ENCODE results near the gene HMGCS1. TPM values are rescaled to one million over a fixed set of nuclear protein-coding genes. Genes with fewer than 3 reads are reported as not detected.

HMGCS1 gene
- total RNA-seq, result 30.9 and 31.2 TPM in 2 replicates

DNA sequence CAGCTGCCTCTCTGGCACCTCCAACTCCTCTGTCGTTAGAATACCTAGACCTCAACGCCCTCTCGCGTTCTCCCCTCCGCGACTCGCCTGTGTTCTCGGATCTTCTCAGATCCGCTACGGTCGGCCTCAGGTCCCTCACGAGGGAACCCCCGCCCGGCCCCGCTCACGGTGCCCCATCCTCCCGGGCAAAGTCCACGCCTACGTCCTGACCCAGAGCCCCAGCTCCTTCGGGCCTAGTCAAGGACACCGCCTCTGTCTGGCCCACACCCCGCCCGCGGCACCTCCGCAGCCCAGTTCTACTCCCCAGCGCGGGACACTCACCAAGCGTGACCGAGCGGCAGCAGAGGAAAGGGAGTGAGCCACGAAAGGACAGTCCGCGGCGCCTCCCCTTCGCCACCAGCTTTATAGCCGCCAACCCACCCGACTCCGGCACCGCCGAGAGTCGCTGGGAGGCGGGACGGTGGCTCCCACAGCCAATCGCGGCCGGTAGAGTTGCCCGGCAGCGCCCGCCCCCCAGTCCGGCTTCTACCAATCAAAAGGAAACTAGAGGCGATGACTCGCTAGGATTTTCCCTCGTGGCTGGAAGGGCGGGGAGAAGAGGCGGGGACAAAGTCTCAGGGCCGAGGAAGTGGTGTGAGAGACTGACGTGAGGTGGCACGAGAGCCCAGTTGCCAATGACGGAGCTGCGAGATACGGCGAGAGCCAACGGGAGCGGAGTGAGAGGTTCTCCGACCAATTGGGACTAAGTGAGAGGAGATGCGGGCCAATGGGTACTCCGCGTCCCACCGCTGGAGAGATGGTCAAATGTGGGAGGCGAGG, at the start of gene HMGCS1:
TSS of gene HMGCS1 (minus strand) at position 378 of the 819 bp plus-strand sequence. CDS start 14,447 bp downstream, outside the sequence.

Other genes starting within 250 kb of the HMGCS1 start
- 23.1 and 31.5 TPM in 2 replicates for gene ZNF131, start 192.5 kb downstream of the HMGCS1 start, total RNA-seq
- under 0.01 and 0.09 TPM in 2 replicates for gene NIM1K, start 121.2 kb downstream of the HMGCS1 start, total RNA-seq
- gene CCL28, start 99.0 kb upstream of the HMGCS1 start, total RNA-seq, result 1.3 and 2.4 TPM in 2 replicates
- 6.2 and 10.2 TPM in 2 replicates for gene TMEM267, start 170.5 kb upstream of the HMGCS1 start, total RNA-seq
- 1.3 and 1.5 TPM in 2 replicates for gene C5orf34, start 201.7 kb upstream of the HMGCS1 start, total RNA-seq
- 79.9 and 93.7 TPM in 2 replicates for gene PAIP1, start 243.7 kb upstream of the HMGCS1 start, total RNA-seq

All from dermis lymphatic vessel endothelial cell (primary cell).